HEK293T (cell line): Measurements from ENCODE around the gene PPP1R12B.

Experiments
- ARNT ChIP-seq: fragments of 450-650 bp; IDR thresholded peaks from 2 replicates; pipeline ENCODE4 v1.6.1; 2017; ENCODE audit warnings: mild to moderate bottlenecking
- BHLHE40 ChIP-seq: fragments of 450-650 bp; IDR thresholded peaks from 2 replicates; pipeline ENCODE4 v1.6.1; 2016; ENCODE audit warnings: mild to moderate bottlenecking, moderate library complexity, borderline replicate concordance
- CTBP1 ChIP-seq: fragments of 450-650 bp; IDR thresholded peaks from 2 replicates; pipeline ENCODE4 v1.6.1; 2016; ENCODE audit warnings: borderline replicate concordance
- ELF4 ChIP-seq: fragments of 450-650 bp; IDR thresholded peaks from 2 replicates; pipeline ENCODE4 v1.6.1; 2017; ENCODE audit warnings: antibody characterized with exemption
- FOXA1 ChIP-seq: fragments of 450-650 bp; IDR thresholded peaks from 2 replicates; pipeline ENCODE4 v1.6.1; 2016; ENCODE audit warnings: mild to moderate bottlenecking
- FOXK2 ChIP-seq: fragments of 450-650 bp; IDR thresholded peaks from 2 replicates; pipeline ENCODE4 v1.6.1; 2016; ENCODE audit warnings: mild to moderate bottlenecking
- FOXM1 ChIP-seq: fragments of 450-650 bp; IDR thresholded peaks from 2 replicates; pipeline ENCODE4 v1.6.1; 2017; ENCODE audit warnings: mild to moderate bottlenecking, borderline replicate concordance
- HDGF ChIP-seq: fragments of 450-650 bp; IDR thresholded peaks from 2 replicates; pipeline ENCODE4 v1.6.1; 2017; ENCODE audit warnings: antibody characterized with exemption, borderline replicate concordance
- SUZ12 ChIP-seq: fragments of 450-650 bp; IDR thresholded peaks from 2 replicates; pipeline ENCODE4 v1.6.1; 2016; ENCODE audit warnings: mild to moderate bottlenecking
- ZNF384 ChIP-seq: fragments of 450-650 bp; IDR thresholded peaks from 2 replicates; pipeline ENCODE4 v1.6.1; 2016

GRCh38 chr1:202627841-202628565 lies 279.5 kb downstream of the PPP1R12B start:
- no peak for TF ChIP-seq ARNT
- no peak for TF ChIP-seq BHLHE40
- TF ChIP-seq FOXM1: no peak
- no peak for TF ChIP-seq FOXK2
- no peak for TF ChIP-seq SUZ12
- TF ChIP-seq FOXA1: no peak
- no peak for TF ChIP-seq HDGF
- TF ChIP-seq ZNF384: no peak
- no peak for TF ChIP-seq ELF4
- TF ChIP-seq CTBP1: no peak
